Stimulated activated CD4-positive, alpha-beta T cell treated with anti-CD3 and anti-CD28 coated beads, Interleukin-1b, Interleukin-23, amount 100 ng/mL, for 48 hours (primary cell): Measurements from ENCODE around the gene TXNDC5.
"Not testable (repeated sequence)": the region's sequence is repeated elsewhere in the genome, so short reads cannot be mapped to it uniquely, and the experiment has no call there.

Experiments used
- DNase-seq: peaks from one replicate; pipeline ENCODE4 v3.0.0-alpha.2; 2020

The TXNDC5 gene

GRCh38 chr6:7912736-7913517, 2.3 kb upstream of the TXNDC5 start:
- DNase-seq: no peak

- no peak for DNase-seq
These were observed 1.4 kb upstream of the TXNDC5 start for GRCh38 chr6:7912024-7912423.

GRCh38 chr6:7911345-7911725, 747 bp upstream of the TXNDC5 start:
- DNase-seq: no peak

- no peak for DNase-seq
These were observed 312 bp downstream of the TXNDC5 start for GRCh38 chr6:7910298-7910653.

GRCh38 chr6:7909323-7910276, 988 bp downstream of the TXNDC5 start:
- DNase-seq: peak; percentile 36

- no peak for DNase-seq
These were observed 3.4 kb downstream of the TXNDC5 start for GRCh38 chr6:7907159-7907558.

GRCh38 chr6:7906741-7907140, 3.8 kb downstream of the TXNDC5 start:
- no peak for DNase-seq

- DNase-seq: no peak
These were observed 5.2 kb downstream of the TXNDC5 start for GRCh38 chr6:7905416-7905815.

- DNase-seq: no peak
These were observed 5.8 kb downstream of the TXNDC5 start for GRCh38 chr6:7904654-7905319.

- no peak for DNase-seq
These were observed 6.9 kb downstream of the TXNDC5 start for GRCh38 chr6:7903673-7904072.

GRCh38 chr6:7902867-7903266, 7.7 kb downstream of the TXNDC5 start:
- DNase-seq: no peak

GRCh38 chr6:7902221-7902620, 8.4 kb downstream of the TXNDC5 start:
- no peak for DNase-seq

GRCh38 chr6:7901780-7902179, 8.8 kb downstream of the TXNDC5 start:
- no peak for DNase-seq

GRCh38 chr6:7901056-7901455, 9.5 kb downstream of the TXNDC5 start:
- no peak for DNase-seq

- DNase-seq: no peak
These were observed 10.0 kb downstream of the TXNDC5 start for GRCh38 chr6:7900621-7901020.

GRCh38 chr6:7899889-7900213, 10.7 kb downstream of the TXNDC5 start:
- DNase-seq: no peak

- no peak for DNase-seq
These were observed 11.3 kb downstream of the TXNDC5 start for GRCh38 chr6:7899101-7899888.

GRCh38 chr6:7898193-7898586, 12.4 kb downstream of the TXNDC5 start:
- DNase-seq: not testable (repeated sequence)

- no peak for DNase-seq
These were observed 13.0 kb downstream of the TXNDC5 start for GRCh38 chr6:7897461-7898192.

- DNase-seq: no peak
These were observed 14.1 kb downstream of the TXNDC5 start for GRCh38 chr6:7896465-7896987.

GRCh38 chr6:7895125-7895423, 15.5 kb downstream of the TXNDC5 start:
- no peak for DNase-seq
